LNCaP clone FGC (cell line): ENCODE measurements around the gene VWA7.

Experiments used
- DNase-seq: peaks from one replicate; pipeline ENCODE4 v3.0.0-alpha.2; 2011; ENCODE audit warnings: low read depth
- H3K4me3 ChIP-seq: 2 replicates; pipeline ENCODE4 v1.5.1; 2011; ENCODE audit warnings: mild to moderate bottlenecking, low read depth, low read length, control low read depth
- CTCF ChIP-seq: IDR thresholded peaks from 2 replicates; pipeline ENCODE4 v1.5.1; 2012; ENCODE audit warnings: mild to moderate bottlenecking; ENCODE audit not compliant: control insufficient read depth, insufficient read depth; ENCODE audit errors: extremely low read depth

Gene VWA7

GRCh38 chr6:31785475-31785874, 8.3 kb upstream of the VWA7 start:
- no peak for TF ChIP-seq CTCF
- no peak overlapping the region for H3K4me3 ChIP-seq
- DNase-seq = no peak

GRCh38 chr6:31784098-31784925, 7.2 kb upstream of the VWA7 start:
- no peak for TF ChIP-seq CTCF
- H3K4me3 ChIP-seq = no peak overlapping the region
- no peak for DNase-seq

- H3K4me3 ChIP-seq = no peak overlapping the region
- DNase-seq = no peak
- TF ChIP-seq CTCF = no peak
Observed at GRCh38 chr6:31782126-31782855, 5.2 kb upstream of the VWA7 start.

DNA sequence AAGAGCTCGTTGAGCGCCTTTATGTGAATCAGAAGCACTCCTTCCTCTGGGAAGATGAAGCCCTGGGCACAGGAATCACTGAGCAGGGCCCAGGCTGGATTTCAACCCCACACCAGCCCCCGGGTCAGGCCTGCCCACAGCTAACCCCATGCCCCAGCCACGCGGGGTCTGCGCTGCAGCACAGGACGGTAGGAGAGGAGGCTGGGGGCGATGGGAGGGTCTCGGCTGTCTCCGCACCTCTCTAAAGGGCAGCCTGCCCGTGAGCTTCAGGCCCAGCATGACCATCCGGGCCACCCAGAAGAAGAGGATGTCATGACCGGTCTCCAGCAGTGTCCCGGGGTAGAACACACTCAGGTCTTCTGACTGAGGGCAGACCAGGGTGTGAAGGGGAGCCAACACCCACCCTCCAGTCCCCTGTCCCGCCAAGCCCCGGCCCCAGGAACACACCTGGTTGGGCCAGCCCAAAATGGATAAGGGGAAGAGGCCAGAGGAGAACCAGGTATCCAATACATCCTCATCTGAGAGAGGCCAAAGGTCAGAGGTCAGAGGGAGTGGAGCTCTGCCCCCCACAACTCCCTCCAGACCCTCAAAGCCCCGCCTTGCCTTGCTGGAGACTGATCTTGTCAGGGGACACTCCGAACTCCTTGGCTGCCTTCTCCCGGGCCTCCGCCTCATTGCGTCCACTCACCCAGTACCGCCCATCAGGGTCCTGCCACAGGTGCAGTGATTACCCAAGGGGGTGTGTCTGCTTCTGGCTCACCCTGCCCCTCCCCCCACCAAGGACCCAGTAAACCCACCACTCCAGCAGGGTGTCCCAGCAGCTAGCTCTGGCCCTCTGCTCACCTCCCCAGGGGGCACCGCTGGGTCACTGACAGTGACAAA, 4.4 kb upstream of the VWA7 start:
- DNase-seq = no peak
- H3K4me3 ChIP-seq = no peak overlapping the region
- no peak for TF ChIP-seq CTCF

GRCh38 chr6:31780507-31781243, 3.5 kb upstream of the VWA7 start:
- DNase-seq = no peak
- no peak for TF ChIP-seq CTCF
- no peak overlapping the region for H3K4me3 ChIP-seq

DNA sequence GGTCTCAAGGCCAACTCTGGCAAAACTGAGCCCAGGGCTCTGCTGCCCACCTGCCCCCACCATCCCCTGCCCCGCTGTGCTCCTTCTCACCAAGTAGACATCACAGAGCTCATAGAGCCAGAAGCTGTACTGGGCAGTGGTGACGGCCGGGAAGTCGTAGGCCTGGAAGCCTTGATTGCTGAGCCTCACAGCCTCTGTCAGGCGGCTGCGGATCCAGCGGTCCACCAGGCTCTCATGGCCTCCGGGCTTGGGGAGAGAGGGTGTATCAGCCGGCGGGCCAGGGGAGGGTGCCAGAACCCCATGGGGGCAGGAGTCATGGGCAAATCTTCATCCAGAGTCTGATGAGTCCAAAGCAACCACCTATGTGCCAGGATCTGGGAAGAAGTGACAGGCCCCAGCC, 2.8 kb upstream of the VWA7 start:
- no peak for DNase-seq
- no peak for TF ChIP-seq CTCF
- no peak overlapping the region for H3K4me3 ChIP-seq
